Right lobe of liver (tissue), 6 donors: ENCODE measurements around the gene HGFAC. TPM values are rescaled to one million over a fixed set of nuclear protein-coding genes. Genes with fewer than 3 reads are reported as not detected.

Source experiments
- ATAC-seq, 4 donors: fragments of 200-7000 bp; cut with Tn5 transposase; one replicate each; pipeline ENCODE4 v1.9.1; 2020; ENCODE audit warnings: mild to moderate bottlenecking in 4 of 4, moderate library complexity in 4 of 4
- DNase-seq, 3 donors: peaks; one replicate each; pipeline ENCODE4 v3.0.0-alpha.2; 2020
- H3K27ac ChIP-seq, 3 donors: fragments of 200-600 bp; one replicate each; pipeline ENCODE4 v1.8.0; 2022
- H3K27me3 ChIP-seq, 2 donors: fragments of 200-600 bp; one replicate each; pipeline ENCODE4 v1.8.0; 2022
- H3K36me3 ChIP-seq, 4 donors: fragments of 200-600 bp; sonication (generic) in 1 of 4; one replicate each; pipeline versions ENCODE4 v1.5.1 to v1.8.0; 2017 to 2022; ENCODE audit warnings: control low read depth in 1 of 4
- H3K4me1 ChIP-seq, 4 donors: fragments of 200-600 bp; sonication (generic) in 1 of 4; one replicate each; pipeline versions ENCODE4 v1.5.1 to v1.8.0; 2017 to 2022; ENCODE audit warnings: control low read depth in 1 of 4
- H3K4me3 ChIP-seq, 3 donors: fragments of 200-600 bp; one replicate each; pipeline ENCODE4 v1.8.0; 2022
- H3K9me3 ChIP-seq, 4 donors: fragments of 200-600 bp; sonication (generic) in 1 of 4; one replicate each; pipeline versions ENCODE4 v1.5.1 to v1.8.0; 2017 to 2022; ENCODE audit warnings: control low read depth in 1 of 4
- CTCF ChIP-seq, 4 donors: fragments of 200-600 bp in 3 of 4; fragments of 450-650 bp in 1 of 4; IDR thresholded peaks; one replicate each; pipeline versions ENCODE4 v1.5.1 to v1.8.0; 2016 to 2022; ENCODE audit warnings: antibody characterized with exemption in 4 of 4, mild to moderate bottlenecking in 2 of 4
- POLR2A ChIP-seq: fragments of 450-650 bp; IDR thresholded peaks from one replicate; pipeline ENCODE4 v1.6.1; 2017; ENCODE audit warnings: antibody characterized with exemption, mild to moderate bottlenecking
- WGBS: methylation state at CpG from one replicate; pipeline ENCODE4 v1.1.6; 2018; ENCODE audit warnings: low coverage, low lambda C conversion rate; ENCODE audit not compliant: insufficient coverage; ENCODE audit errors: missing lambda C conversion rate; 5-methylcytosine and 5-hydroxymethylcytosine counted together
- intact Hi-C, 2 donors: fragments of 100-400 bp; cut with DNase I; formaldehyde crosslinking; loops; one replicate each; pipeline versions ENCODE4 v1.11.2 to v1.14.1; 2022
- long read RNA-seq: library from polyadenylated mRNA; unstranded; transcript quantifications from one replicate; pipeline ENCODE4 v2.0.0, GENCODE V29; 2019
- total RNA-seq, 6 experiments: library from RNA; depleted of rRNA in 2 of 6; stranded (reverse); fragments of >200 nt in 2 of 6; fragmentation: NEBNext Ultra II Directional in 3 of 6; extraction: Animal tissue kit (Norgen Biotek cat#: 25700) in 3 of 6; gene quantifications; one replicate each; pipeline versions ENCODE4 v1.1.0 to v1.2.4, GENCODE V29; 2016 to 2023
- donor health status: DM: no; HTN: yes; CAD: no.
- donor health status: DM: no; HTN: no; CAD: no.
- donor health status: DM: no; HTN: no; CAD: no.
- donor health status: DM: no; HTN: yes; CAD: no.
- donor health status: DM: no; HTN: yes; CAD: no.

Gene HGFAC
- total RNA-seq: 100 to 1,000 TPM in 5 of 6 experiments, 10 to 100 TPM in 1; 73.9 to 176 (median 140) TPM
- long read RNA-seq, transcript HGFAC-201 (14 exons, 2,159 nt): major isoform, 16 of 36 reads
- long read RNA-seq, partial matches to known transcripts: 9 of 36 reads
- long read RNA-seq, other reads (novel, unspliced or antisense): 9 of 36 reads

GRCh38 chr4:3441501-3442459 is at the start of gene HGFAC:
TSS of gene HGFAC (plus strand) at chr4:3441968. CDS start at chr4:3442002, 34 bp downstream.
- intact Hi-C loops: loop anchor here in 1 of 2 donors (5.0 kb wide), 1 partner anchor 99 kb away; no protein-coding TSS in a partner anchor
- Histone ChIP-seq H3K4me1 (peaks cover 0 to 16% (median 3%) of the 10 kb centered on the region in 4 donors), H3K4me3 (peak within 1 kb of the TSS; percentile 38 to 57 (median 51)), H3K27ac (peak within 1 kb of the TSS; percentile 78 to 90 (median 88)), H3K27me3 (no peaks in the 10 kb centered on the region), H3K36me3 (peaks cover 0 to 4% (median 2%) of the 10 kb centered on the region in 4 donors), H3K9me3 (no peaks in the 10 kb centered on the region)
- ATAC-seq (peak; percentile 63 to 74 (median 71)), DNase-seq (peak; percentile 75 to 82 (median 82))
- WGBS: no CpG with 5 or more reads among the region's 27 CpGs
- no peak for TF ChIP-seq POLR2A
- TF ChIP-seq CTCF (IDR thresholded peaks at IDR 0.05): no peak

- no peaks in the 10 kb centered on the region for H3K9me3 ChIP-seq
- intact Hi-C loops: no loop called here
- H3K27me3 ChIP-seq: no peaks in the 10 kb centered on the region
- H3K36me3 ChIP-seq: peaks cover 0 to 5% (median 0%) of the 10 kb centered on the region in 4 donors
- no peak overlapping the region for H3K4me3 ChIP-seq
- no peak for TF ChIP-seq CTCF (IDR thresholded peaks at IDR 0.05)
- no peak for TF ChIP-seq POLR2A
- WGBS: 94% methylated on average over 4 of the region's 4 CpGs
- no peak overlapping the region for H3K27ac ChIP-seq
- no peak for DNase-seq
- H3K4me1 ChIP-seq: no peaks in the 10 kb centered on the region
- no peak for ATAC-seq
Observed at GRCh38 chr4:3392321-3392720, 49.4 kb upstream of the HGFAC start.

GRCh38 chr4:3393171-3393570 is 48.6 kb upstream of the HGFAC start:
- WGBS: 80% methylated on average over 1 of the region's 8 CpGs
- Histone ChIP-seq H3K36me3 (peaks cover 0 to 5% (median 0%) of the 10 kb centered on the region in 4 donors), H3K27me3 (no peaks in the 10 kb centered on the region), H3K4me1 (no peaks in the 10 kb centered on the region), H3K27ac (no peak overlapping the region), H3K9me3 (no peaks in the 10 kb centered on the region), H3K4me3 (no peak overlapping the region)
- no peak for TF ChIP-seq POLR2A
- TF ChIP-seq CTCF (IDR thresholded peaks at IDR 0.05): no peak
- ATAC-seq (no peak), DNase-seq (no peak)
- intact Hi-C loops: no loop called here

- intact Hi-C loops: no loop called here
- 55% methylated on average over 2 of the region's 2 CpGs for WGBS
- peaks cover 0 to 8% (median 3%) of the 10 kb centered on the region in 4 donors for H3K4me1 ChIP-seq
- no peaks in the 10 kb centered on the region for H3K9me3 ChIP-seq
- no peak for ATAC-seq
- TF ChIP-seq CTCF (IDR thresholded peaks at IDR 0.05) (no peak), POLR2A (no peak)
- H3K4me3 ChIP-seq: no peak overlapping the region
- H3K36me3 ChIP-seq: no peaks in the 10 kb centered on the region
- H3K27me3 ChIP-seq: no peaks in the 10 kb centered on the region
- no peak for DNase-seq
- no peak overlapping the region for H3K27ac ChIP-seq
Observed at GRCh38 chr4:3396600-3396999, 45.2 kb upstream of the HGFAC start.
